ENCODE results near the gene SAMD4B.
"Not testable (repeated sequence)": the region's sequence is repeated elsewhere in the genome, so short reads cannot be mapped to it uniquely, and the experiment has no call there.

Gene SAMD4B

GRCh38 chr19:39335168-39335548 is 7.1 kb upstream of the SAMD4B start:
- H3K4me3 ChIP-seq (ENCODE audit: low read length): no peak overlapping the region
- no peak for DNase-seq (ENCODE audit: low read depth)
- TF ChIP-seq CTCF (IDR thresholded peaks at IDR 0.05; ENCODE audit: insufficient read depth, low read depth, low read length, missing control alignments): no peak

GRCh38 chr19:39336483-39336882 is 5.7 kb upstream of the SAMD4B start:
- no peak for DNase-seq (ENCODE audit: low read depth)
- H3K4me3 ChIP-seq (ENCODE audit: low read length): no peak overlapping the region
- TF ChIP-seq CTCF (IDR thresholded peaks at IDR 0.05; ENCODE audit: insufficient read depth, low read depth, low read length, missing control alignments): no peak

- no peak overlapping the region for H3K4me3 ChIP-seq (ENCODE audit: low read length)
- DNase-seq (ENCODE audit: low read depth): no peak
- no peak for TF ChIP-seq CTCF (IDR thresholded peaks at IDR 0.05; ENCODE audit: insufficient read depth, low read depth, low read length, missing control alignments)
Observed at GRCh38 chr19:39339674-39340073, 2.5 kb upstream of the SAMD4B start.

- DNase-seq (ENCODE audit: low read depth): not testable (repeated sequence)
Observed at GRCh38 chr19:39340156-39340555, 2.1 kb upstream of the SAMD4B start.

GRCh38 chr19:39341129-39341718 is 997 bp upstream of the SAMD4B start:
- DNase-seq (ENCODE audit: low read depth): no peak
- TF ChIP-seq CTCF (IDR thresholded peaks at IDR 0.05; ENCODE audit: insufficient read depth, low read depth, low read length, missing control alignments): peak; percentile 12
- peak overlapping the region; percentile 98 for H3K4me3 ChIP-seq (ENCODE audit: low read length)

More at GRCh38 chr19:39340156-39340555, 2.1 kb upstream of the SAMD4B start:
- H3K4me3 ChIP-seq (ENCODE audit: low read length): not testable (repeated sequence)

- H3K4me3 ChIP-seq (ENCODE audit: low read length): peak overlapping the region; percentile 82
- peak; percentile 13 for DNase-seq (ENCODE audit: low read depth)
- no peak for TF ChIP-seq CTCF (IDR thresholded peaks at IDR 0.05; ENCODE audit: insufficient read depth, low read depth, low read length, missing control alignments)
Observed at GRCh38 chr19:39342647-39343305, 555 bp downstream of the SAMD4B start.

- no peak overlapping the region for H3K4me3 ChIP-seq (ENCODE audit: low read length)
- no peak for TF ChIP-seq CTCF (IDR thresholded peaks at IDR 0.05; ENCODE audit: insufficient read depth, low read depth, low read length, missing control alignments)
- DNase-seq (ENCODE audit: low read depth): no peak
Observed at GRCh38 chr19:39345956-39346355, 3.7 kb downstream of the SAMD4B start.

All from epithelial cell of esophagus (primary cell).